SJSA1 (cell line): ENCODE measurements around the gene ITPR2. TPM values are rescaled to one million over a fixed set of nuclear protein-coding genes. Genes with fewer than 3 reads are reported as not detected.
"Not testable (repeated sequence)": the region's sequence is repeated elsewhere in the genome, so short reads cannot be mapped to it uniquely, and the experiment has no call there.

Source experiments
- DNase-seq, 2 experiments: peaks; one replicate each; pipeline ENCODE4 v3.0.0-alpha.2; 2015 to 2020; ENCODE audit warnings: low spot score in 2 of 2, low read depth in 1 of 2
- H3K27ac ChIP-seq: fragments of 250-450 bp; sonication (Bioruptor Pico); 2 replicates; pipeline ENCODE4 v1.5.1; 2020; ENCODE audit warnings: mild to moderate bottlenecking, moderate library complexity
- H3K27me3 ChIP-seq: fragments of 250-450 bp; sonication (Bioruptor Pico); replicated peaks from 2 replicates; pipeline ENCODE4 v1.5.1; 2020; ENCODE audit warnings: mild to moderate bottlenecking, moderate library complexity
- H3K36me3 ChIP-seq: fragments of 250-450 bp; sonication (Bioruptor Pico); 2 replicates; pipeline ENCODE4 v1.5.1; 2020; ENCODE audit warnings: mild to moderate bottlenecking
- H3K4me1 ChIP-seq: fragments of 250-450 bp; sonication (Bioruptor Pico); replicated peaks from 2 replicates; pipeline ENCODE4 v1.6.1; 2021; ENCODE audit warnings: mild to moderate bottlenecking
- H3K4me3 ChIP-seq: fragments of 250-450 bp; sonication (Bioruptor Pico); 2 replicates; pipeline ENCODE4 v1.5.1; 2020; ENCODE audit warnings: mild to moderate bottlenecking
- H3K9me3 ChIP-seq: fragments of 250-450 bp; sonication (Bioruptor Pico); replicated peaks from 2 replicates; pipeline ENCODE4 v1.5.1; 2020; ENCODE audit warnings: mild to moderate bottlenecking
- total RNA-seq: library from RNA; depleted of rRNA; stranded (reverse); fragments of >200 nt; shearing (Covaris generic); gene quantifications from 2 replicates; pipeline ENCODE4 v1.2.3, GENCODE V29; 2014

The ITPR2 gene
- total RNA-seq, 1 experiment from 2014 or later = 82.3 TPM

DNA sequence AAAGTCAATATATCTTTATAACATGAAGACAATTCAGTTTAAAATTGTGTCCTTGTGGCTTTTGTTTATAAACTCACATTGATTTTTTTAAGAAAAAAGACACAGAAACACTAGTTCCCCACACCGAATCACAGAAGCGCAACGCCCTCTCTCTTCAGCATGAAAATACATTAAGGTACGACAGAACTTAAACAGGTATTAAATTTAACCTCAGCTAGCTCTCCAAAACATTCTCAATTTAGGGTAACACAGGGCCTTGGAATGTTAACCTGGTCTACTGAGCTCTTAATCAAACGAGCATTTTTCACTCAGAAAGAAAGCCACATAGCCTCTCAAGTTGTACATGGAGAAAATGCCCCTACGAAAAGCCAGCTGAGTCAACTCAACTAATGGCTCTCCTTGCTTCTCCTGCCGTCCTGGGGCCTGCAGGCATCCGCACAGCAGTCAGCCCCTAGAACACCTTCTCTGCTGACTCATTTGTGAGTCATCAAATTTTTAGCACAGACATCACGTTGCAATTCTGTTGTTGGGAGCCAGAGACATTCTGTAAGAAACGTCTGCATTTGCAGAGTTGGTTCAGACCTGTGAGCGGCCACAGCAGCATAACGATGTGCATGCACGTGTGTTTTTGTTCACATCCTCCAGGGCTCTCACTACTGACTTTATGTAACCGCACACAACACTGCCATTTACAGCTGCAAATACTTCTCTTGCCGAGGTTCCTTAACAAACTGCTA, 141.6 kb downstream of the ITPR2 start:
- peak overlapping the region; percentile 50 for H3K27ac ChIP-seq
- no peak overlapping the region for H3K4me3 ChIP-seq
- DNase-seq = peak; percentile 84 to 90
- peaks cover 28% of the 10 kb centered on the region for H3K4me1 ChIP-seq
- no peaks in the 10 kb centered on the region for H3K9me3 ChIP-seq
- H3K27me3 ChIP-seq = no peaks in the 10 kb centered on the region
- H3K36me3 ChIP-seq = peaks cover 27% of the 10 kb centered on the region

DNA sequence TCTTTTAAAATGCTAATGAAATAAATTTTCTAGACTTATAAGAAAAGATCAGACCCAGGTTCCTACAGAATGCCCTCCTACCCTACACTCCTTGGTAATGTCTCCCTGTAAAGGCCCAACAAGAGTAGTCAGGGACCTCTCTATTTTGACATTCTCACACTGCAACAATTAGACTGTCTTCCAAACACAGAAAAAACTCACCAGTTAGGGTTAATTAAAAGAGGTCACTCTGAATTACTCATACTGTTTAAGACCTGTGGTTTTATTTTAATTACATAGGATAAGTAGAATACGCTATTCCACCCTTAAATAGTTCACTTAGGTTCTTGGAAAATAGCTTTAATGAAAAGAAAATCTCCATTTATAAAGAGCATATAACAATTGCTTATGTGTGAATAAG, 142.4 kb downstream of the ITPR2 start:
- peak overlapping the region; percentile 50 for H3K27ac ChIP-seq
- H3K27me3 ChIP-seq = no peaks in the 10 kb centered on the region
- peaks cover 28% of the 10 kb centered on the region for H3K4me1 ChIP-seq
- H3K36me3 ChIP-seq = peaks cover 25% of the 10 kb centered on the region
- DNase-seq = no peak
- H3K4me3 ChIP-seq = no peak overlapping the region
- H3K9me3 ChIP-seq = no peaks in the 10 kb centered on the region

DNA sequence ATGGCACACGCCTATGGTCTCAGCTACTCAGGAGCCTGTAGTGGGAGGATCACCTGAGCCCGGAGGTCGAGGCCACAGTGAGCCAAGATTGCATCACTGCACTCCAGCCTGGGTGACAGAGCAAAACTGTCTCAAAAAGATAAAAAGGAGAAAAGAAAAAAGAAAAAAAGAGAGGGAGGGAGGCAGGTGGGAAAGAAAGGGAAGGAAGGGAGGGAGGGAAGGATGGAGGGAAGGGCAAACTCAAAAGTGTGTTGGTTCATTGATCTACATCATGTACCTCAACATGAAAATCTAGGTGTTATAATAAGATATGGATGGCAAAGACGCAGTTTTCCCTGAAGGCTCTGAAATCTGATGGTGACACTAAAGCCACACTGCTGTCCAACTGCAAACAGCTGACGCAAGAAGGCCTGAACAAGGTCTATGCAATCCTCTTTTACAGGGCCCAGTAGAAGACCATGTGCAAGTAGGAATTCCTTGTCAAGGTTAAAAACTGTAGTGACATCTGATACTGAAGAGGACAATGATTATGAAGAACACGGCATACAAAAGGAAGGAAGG, 143.6 kb downstream of the ITPR2 start:
- peaks cover 18% of the 10 kb centered on the region; the same call in 1 of the 2 replicates for H3K36me3 ChIP-seq
- H3K27me3 ChIP-seq = no peaks in the 10 kb centered on the region
- no peak overlapping the region for H3K4me3 ChIP-seq
- peaks cover 28% of the 10 kb centered on the region for H3K4me1 ChIP-seq
- no peak overlapping the region for H3K27ac ChIP-seq
- no peak for DNase-seq
- no peaks in the 10 kb centered on the region for H3K9me3 ChIP-seq

DNA sequence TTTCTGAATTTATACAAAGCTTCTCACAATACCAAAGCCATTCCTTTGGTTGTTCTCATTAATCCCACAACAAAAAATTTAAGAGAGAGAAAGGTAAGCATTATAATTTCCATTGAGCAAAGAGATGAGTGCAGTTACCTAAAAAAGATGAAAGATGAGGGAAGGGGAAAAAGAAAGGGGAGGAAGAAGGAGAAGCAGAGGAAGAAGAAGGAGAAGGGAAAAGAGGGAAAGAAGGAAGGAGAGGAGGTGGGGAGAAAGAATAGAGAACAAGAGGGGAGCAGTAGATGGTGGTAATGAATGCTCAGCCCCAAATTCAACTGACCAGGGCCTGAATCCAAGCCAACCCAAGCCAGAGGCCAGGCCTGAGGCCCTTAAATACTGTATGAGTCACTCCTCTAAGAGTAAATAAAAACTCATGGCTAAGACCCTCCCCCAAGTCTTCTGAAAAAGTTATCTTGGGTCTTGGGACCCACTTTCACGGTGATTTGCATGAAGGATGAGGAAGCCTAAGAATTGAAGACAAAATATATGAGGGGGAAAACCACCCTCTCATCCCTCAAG, 144.6 kb downstream of the ITPR2 start:
- Histone ChIP-seq H3K36me3 (peaks cover 19% of the 10 kb centered on the region), H3K27ac (no peak overlapping the region), H3K4me1 (peaks cover 28% of the 10 kb centered on the region), H3K27me3 (no peaks in the 10 kb centered on the region), H3K4me3 (no peak overlapping the region), H3K9me3 (no peaks in the 10 kb centered on the region)
- no peak for DNase-seq

DNA sequence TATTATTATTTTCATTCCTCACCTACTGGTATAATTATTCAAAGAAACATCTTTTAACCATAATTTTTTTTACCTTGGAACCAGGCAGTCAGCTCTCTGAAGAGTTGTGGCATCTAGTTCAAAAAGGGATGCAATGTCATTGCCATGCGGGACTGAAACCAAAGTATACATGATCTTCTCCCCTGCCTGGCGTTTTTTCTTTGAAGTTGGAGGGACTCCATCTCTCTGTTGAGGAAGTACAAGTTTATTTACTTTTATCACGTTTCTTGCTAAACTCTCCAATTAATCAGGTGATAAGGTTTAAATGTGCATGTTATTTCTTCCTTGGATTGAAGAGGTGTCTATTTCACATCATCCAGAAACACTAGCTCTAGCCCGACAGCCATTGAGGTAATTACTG, 146.6 kb downstream of the ITPR2 start:
- DNase-seq = no peak
- Histone ChIP-seq H3K27me3 (no peaks in the 10 kb centered on the region), H3K4me1 (peaks cover 19% of the 10 kb centered on the region), H3K4me3 (no peak overlapping the region), H3K9me3 (no peaks in the 10 kb centered on the region), H3K36me3 (peaks cover 26% of the 10 kb centered on the region), H3K27ac (no peak overlapping the region)

DNA sequence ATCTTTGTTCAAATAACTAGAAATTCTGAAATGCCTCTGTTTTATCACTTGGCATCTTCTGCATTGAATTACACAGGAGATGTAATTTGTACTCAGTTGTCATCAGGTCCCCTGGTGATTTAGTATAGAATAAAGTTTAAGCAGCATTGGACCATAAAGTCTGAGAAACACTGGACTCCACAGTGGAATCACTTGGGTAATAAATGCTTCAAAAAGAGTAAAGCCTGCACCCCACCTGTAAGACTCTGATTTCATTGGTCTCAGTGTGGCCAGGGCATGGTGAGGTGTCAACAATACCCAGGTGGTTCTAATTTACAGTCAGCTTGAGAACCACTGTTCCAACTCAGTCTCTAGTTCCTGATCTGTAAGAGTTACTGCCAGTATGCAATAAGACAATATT, 148.9 kb downstream of the ITPR2 start:
- Histone ChIP-seq H3K4me3 (no peak overlapping the region), H3K27ac (no peak overlapping the region), H3K36me3 (peaks cover 31% of the 10 kb centered on the region)

DNA sequence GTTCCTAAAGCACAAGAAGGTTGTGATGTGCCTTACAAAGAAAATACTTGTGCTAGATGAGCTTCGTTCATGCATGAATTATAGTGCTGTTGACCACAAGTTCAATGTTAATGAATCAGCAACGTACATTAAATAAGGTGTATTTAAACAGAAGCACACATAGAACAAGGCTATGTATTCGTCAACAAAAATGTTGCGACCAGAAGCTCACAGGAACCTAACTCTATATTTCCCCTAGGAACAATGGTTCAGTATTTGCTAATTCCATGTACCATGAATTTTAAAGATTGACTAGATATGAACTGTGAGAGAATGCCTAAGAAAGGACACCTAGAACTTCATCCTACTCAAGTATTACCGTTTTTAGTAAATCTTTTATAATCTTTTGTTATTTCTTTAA, 149.6 kb downstream of the ITPR2 start:
- Histone ChIP-seq H3K27me3 (no peaks in the 10 kb centered on the region), H3K9me3 (no peaks in the 10 kb centered on the region), H3K4me1 (peaks cover 13% of the 10 kb centered on the region), H3K27ac (no peak overlapping the region), H3K4me3 (no peak overlapping the region), H3K36me3 (peaks cover 33% of the 10 kb centered on the region)
- no peak for DNase-seq

More for the DNA sequence above, 148.9 kb downstream of the ITPR2 start:
- Histone ChIP-seq H3K4me1 (peaks cover 9% of the 10 kb centered on the region), H3K27me3 (no peaks in the 10 kb centered on the region), H3K9me3 (no peaks in the 10 kb centered on the region)
- DNase-seq = no peak

DNA sequence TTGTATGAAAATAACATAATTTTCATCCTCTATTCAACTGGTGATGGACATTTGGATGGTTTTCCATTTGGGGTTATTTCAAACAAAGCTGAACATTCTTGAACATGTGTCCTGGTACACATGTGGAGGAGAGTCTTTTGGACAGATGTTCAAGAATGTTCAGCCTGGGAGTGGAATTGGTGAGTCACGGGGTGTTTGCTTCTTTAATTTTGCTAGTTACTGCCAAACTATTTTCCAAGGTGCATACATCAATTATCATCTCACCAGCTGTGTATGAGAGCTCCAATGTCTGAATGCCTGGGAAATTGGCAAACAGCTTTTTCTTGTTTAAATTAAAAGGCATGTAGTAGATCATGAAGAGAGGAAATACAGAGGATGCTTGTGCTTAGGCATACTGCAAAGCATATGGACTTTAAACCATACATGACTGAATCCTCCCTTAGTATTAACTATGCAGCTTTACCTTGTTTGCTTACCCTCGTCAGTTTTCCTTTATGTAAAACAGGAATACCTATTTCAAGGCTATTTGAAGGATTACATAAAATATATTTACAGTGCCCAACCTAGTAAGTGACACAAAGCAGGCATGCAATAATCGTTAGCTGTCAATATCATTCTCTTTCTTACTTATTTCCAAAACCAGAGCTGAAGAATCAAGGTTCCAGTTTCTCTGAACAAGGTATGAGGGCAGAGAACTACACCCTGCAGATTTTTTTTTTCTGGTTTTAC, 152.1 kb downstream of the ITPR2 start:
- Histone ChIP-seq H3K4me3 (no peak overlapping the region), H3K9me3 (no peaks in the 10 kb centered on the region), H3K27me3 (no peaks in the 10 kb centered on the region), H3K27ac (no peak overlapping the region), H3K4me1 (peaks cover 11% of the 10 kb centered on the region), H3K36me3 (peaks cover 33% of the 10 kb centered on the region)
- no peak for DNase-seq

DNA sequence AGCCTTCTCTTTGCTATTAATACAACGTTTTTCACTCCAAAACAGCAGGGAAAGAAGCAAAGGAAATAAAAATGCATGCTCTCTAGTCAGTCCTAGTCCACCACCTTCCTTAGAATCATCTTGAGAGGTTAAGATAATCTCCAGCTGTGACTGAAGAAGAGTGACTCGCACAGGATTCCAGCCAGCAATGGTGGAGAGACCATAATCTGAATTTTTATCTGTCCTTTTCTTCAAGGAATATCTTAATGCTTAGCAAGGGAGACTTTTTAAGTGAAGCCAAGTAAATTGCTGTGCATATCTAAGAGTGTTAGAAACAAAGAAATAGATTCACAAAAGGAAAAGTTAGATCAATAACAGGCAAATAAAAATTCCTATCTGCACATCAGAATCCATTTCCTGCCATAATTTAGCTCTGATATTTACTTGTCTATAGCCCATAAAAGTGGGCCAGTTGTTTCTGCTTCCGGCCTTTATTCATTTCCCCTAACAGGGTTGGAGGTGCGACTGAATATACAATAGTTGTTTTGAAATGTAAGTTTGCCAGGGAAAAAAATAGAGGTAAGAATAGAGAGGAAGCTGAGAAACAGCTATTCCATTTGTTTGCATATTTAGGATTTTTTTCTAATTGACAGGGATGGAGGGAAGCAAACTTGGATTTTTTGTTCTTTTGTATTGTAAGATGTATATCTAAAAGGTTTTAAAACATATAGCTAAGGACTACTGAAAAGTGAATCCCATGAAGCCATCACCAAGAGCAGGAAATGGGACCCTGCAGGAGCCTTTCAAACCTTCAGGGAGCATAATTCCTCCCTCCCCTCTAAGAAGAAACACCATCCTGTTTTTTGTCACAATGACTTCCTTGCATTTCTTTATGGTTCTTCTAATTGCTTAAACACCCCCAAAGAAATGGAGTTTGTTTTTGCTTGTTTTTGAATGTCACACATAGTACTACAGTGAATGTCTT, 154.0 kb downstream of the ITPR2 start:
- Histone ChIP-seq H3K36me3 (peaks cover 25% of the 10 kb centered on the region), H3K27me3 (no peaks in the 10 kb centered on the region), H3K27ac (no peak overlapping the region), H3K9me3 (no peaks in the 10 kb centered on the region), H3K4me3 (no peak overlapping the region), H3K4me1 (peaks cover 11% of the 10 kb centered on the region)
- DNase-seq = no peak

DNA sequence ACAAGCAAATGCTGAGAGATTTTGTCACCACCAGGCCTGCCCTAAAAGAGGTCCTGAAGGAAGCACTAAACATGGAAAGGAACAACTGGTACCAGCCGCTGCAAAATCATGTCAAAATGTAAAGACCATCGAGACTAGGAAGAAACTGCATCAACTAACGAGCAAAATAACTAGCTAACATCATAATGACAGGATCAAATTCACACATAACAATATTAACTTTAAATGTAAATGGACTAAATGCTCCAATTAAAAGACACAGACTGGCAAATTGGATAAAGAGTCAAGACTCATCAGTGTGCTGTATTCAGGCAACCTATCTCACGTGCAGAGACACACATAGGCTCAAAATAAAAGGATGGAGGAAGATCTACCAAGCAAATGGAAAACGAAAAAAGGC, 161.5 kb downstream of the ITPR2 start:
- not testable (repeated sequence) for DNase-seq, H3K36me3 ChIP-seq, H3K4me3 ChIP-seq, H3K4me1 ChIP-seq, H3K27me3 ChIP-seq, H3K9me3 ChIP-seq, H3K27ac ChIP-seq

DNA sequence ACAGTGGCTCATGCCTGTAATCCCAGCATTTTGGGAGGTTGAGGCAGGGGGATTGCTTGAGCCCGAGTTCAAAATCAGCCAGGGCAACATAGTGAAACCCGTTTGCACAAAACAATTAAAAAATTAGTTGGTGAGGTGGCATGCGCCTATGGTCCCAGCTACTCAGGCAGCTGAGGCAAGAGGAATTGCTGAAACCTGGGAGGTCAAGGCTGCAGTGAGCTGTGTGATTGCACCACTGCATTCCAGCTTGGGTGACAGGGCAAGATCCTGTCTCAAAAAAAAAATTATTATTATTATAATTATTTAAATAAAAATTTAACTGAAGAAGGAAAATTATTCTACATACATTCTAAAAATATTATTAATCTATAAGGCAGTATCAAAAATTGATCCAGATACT, 164.1 kb downstream of the ITPR2 start:
- no peaks in the 10 kb centered on the region for H3K36me3 ChIP-seq
- H3K9me3 ChIP-seq = no peaks in the 10 kb centered on the region
- H3K4me1 ChIP-seq = no peaks in the 10 kb centered on the region
- no peak overlapping the region for H3K4me3 ChIP-seq
- no peaks in the 10 kb centered on the region for H3K27me3 ChIP-seq
- DNase-seq = no peak
- H3K27ac ChIP-seq = no peak overlapping the region

DNA sequence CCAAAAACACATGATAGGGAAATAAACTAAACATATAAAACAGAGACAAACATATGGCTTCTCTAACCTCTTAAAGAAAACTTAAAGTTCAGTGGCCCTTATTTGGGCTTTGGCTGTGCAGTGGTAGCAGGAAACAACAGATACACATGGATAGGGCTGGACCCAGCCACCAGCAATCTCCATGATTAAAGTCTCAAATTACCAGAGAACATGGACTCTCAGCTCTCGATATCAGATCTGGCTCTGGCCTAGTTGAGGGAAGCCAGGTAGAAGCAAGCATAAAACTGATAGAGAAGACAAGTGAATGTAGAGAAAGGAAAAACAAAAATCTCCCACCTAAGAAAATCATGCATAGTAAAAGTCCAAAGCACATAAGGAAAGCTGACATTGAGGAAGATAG, 164.8 kb downstream of the ITPR2 start:
- Histone ChIP-seq H3K4me3 (no peak overlapping the region), H3K36me3 (no peaks in the 10 kb centered on the region), H3K9me3 (no peaks in the 10 kb centered on the region), H3K27ac (no peak overlapping the region), H3K4me1 (no peaks in the 10 kb centered on the region), H3K27me3 (no peaks in the 10 kb centered on the region)
- DNase-seq = no peak

DNA sequence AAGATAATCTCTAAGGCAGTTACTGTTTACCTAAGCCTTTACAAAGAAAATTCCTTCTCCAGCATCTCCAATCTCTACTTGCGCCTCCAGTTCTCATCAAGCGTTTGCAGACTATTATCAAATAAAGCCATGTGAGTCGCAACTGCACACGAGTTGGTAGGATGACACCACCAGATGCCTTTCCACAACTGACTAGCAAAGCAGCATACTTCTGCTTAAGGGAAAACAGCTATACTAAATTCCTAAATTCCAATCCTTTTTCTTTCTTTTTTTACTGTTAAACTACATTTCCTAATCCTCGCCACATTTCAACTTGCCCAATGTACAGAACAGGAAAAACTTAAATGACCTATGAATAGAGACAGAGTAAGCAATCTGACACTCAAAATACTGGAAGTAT, 166.7 kb downstream of the ITPR2 start:
- H3K27me3 ChIP-seq = no peaks in the 10 kb centered on the region
- no peak overlapping the region for H3K4me3 ChIP-seq
- DNase-seq = no peak
- no peak overlapping the region for H3K27ac ChIP-seq
- H3K4me1 ChIP-seq = no peaks in the 10 kb centered on the region
- H3K36me3 ChIP-seq = no peaks in the 10 kb centered on the region
- H3K9me3 ChIP-seq = no peaks in the 10 kb centered on the region
